NB4 (cell line): ENCODE results near the gene MPP2.

Experiments
- DNase-seq: peaks from one replicate; pipeline ENCODE4 v3.0.0; 2010; ENCODE audit warnings: low read depth
- H3K4me3 ChIP-seq: one replicate; pipeline ENCODE4 v1.5.1; 2011; ENCODE audit warnings: mild to moderate bottlenecking, low read depth, low read length, moderate library complexity
- CTCF ChIP-seq: IDR thresholded peaks from one replicate; pipeline ENCODE4 v1.5.1; 2012; ENCODE audit warnings: low read depth, low read length
- MAX ChIP-seq: IDR thresholded peaks from 2 replicates; pipeline ENCODE4 v1.6.1; 2011; ENCODE audit warnings: low read depth, low read length
- MYC ChIP-seq: IDR thresholded peaks from 2 replicates; pipeline ENCODE4 v1.6.1; 2011; ENCODE audit warnings: low read depth, low read length
- POLR2A ChIP-seq: IDR thresholded peaks from 2 replicates; pipeline ENCODE4 v1.6.1; 2011; ENCODE audit warnings: mild to moderate bottlenecking; ENCODE audit not compliant: insufficient read length; ENCODE audit errors: extremely low read depth

MPP2 gene

GRCh38 chr17:43855061-43855460 lies 52.3 kb downstream of the MPP2 start:
- no peak for TF ChIP-seq POLR2A
- TF ChIP-seq MYC, result no peak
- TF ChIP-seq CTCF, result no peak
- TF ChIP-seq MAX, result no peak
- no peak overlapping the region for H3K4me3 ChIP-seq

GRCh38 chr17:43854498-43854897 lies 52.8 kb downstream of the MPP2 start:
- no peak for DNase-seq
- no peak overlapping the region for H3K4me3 ChIP-seq
- TF ChIP-seq POLR2A, result no peak
- TF ChIP-seq CTCF, result no peak
- no peak for TF ChIP-seq MYC
- TF ChIP-seq MAX, result no peak

More at GRCh38 chr17:43855061-43855460, 52.3 kb downstream of the MPP2 start:
- DNase-seq, result no peak

- no peak for DNase-seq
- TF ChIP-seq POLR2A, result no peak
- TF ChIP-seq CTCF, result no peak
- no peak for TF ChIP-seq MAX
- no peak for TF ChIP-seq MYC
- H3K4me3 ChIP-seq, result no peak overlapping the region
Measured at GRCh38 chr17:43853546-43853945, 53.8 kb downstream of the MPP2 start.

- no peak overlapping the region for H3K4me3 ChIP-seq
- no peak for DNase-seq
- no peak for TF ChIP-seq CTCF
- TF ChIP-seq MYC, result no peak
- no peak for TF ChIP-seq POLR2A
- no peak for TF ChIP-seq MAX
Measured at GRCh38 chr17:43852571-43852970, 54.8 kb downstream of the MPP2 start.

- no peak for TF ChIP-seq MYC
- H3K4me3 ChIP-seq, result no peak overlapping the region
- DNase-seq, result no peak
Measured at GRCh38 chr17:43849116-43849515, 58.2 kb downstream of the MPP2 start.

- DNase-seq, result no peak
- no peak for TF ChIP-seq CTCF
- TF ChIP-seq MYC, result no peak
- TF ChIP-seq POLR2A, result no peak
- no peak for TF ChIP-seq MAX
- H3K4me3 ChIP-seq, result no peak overlapping the region
Measured at GRCh38 chr17:43848601-43849000, 58.7 kb downstream of the MPP2 start.
